MCF 10A (cell line): ENCODE results near the gene HDGFL3. TPM values are rescaled to one million over a fixed set of nuclear protein-coding genes. Genes with fewer than 3 reads are reported as not detected.

Source experiments
- BruUV-seq: library from RNA; stranded (reverse); fragments of 400-500 nt; replicated peaks from 2 replicates; lab custom pipeline; 2021; lab: Mats Ljungman, UMichigan
- CTCF ChIA-PET: fragments of 300-600 bp; sonication (Branson Sonifier 250); formaldehyde crosslinking; extraction: SDS; loops from one replicate; lab custom pipeline; 2021; ENCODE audit warnings: antibody characterized with exemption, inconsistent platforms; lab: Yijun Ruan, JAX
- POLR2A ChIA-PET: fragments of 300-600, 350-650 bp; sonication (Branson Sonifier 250); formaldehyde crosslinking; extraction: SDS; loops from one replicate; lab custom pipeline; 2020; ENCODE audit warnings: antibody characterized with exemption, inconsistent platforms; lab: Yijun Ruan, JAX
- DNase-seq: peaks from one replicate; pipeline ENCODE4 v3.0.0-alpha.2; 2018; ENCODE audit not compliant: unreplicated experiment
- H3K27ac Mint-ChIP-seq: one replicate; pipeline ENCODE4 v1.8.0; 2022; ENCODE audit warnings: mild to moderate bottlenecking, low read depth, mixed read lengths; ENCODE audit not compliant: unreplicated experiment
- H3K27me3 Mint-ChIP-seq: one replicate; pipeline ENCODE4 v1.8.0; 2022; ENCODE audit warnings: mixed read lengths; ENCODE audit not compliant: insufficient read depth, unreplicated experiment
- H3K36me3 Mint-ChIP-seq: one replicate; pipeline ENCODE4 v1.8.0; 2022; ENCODE audit warnings: mild to moderate bottlenecking, moderate library complexity, mixed read lengths; ENCODE audit not compliant: insufficient read depth, unreplicated experiment
- H3K4me1 Mint-ChIP-seq: one replicate; pipeline ENCODE4 v1.8.0; 2022; ENCODE audit warnings: mixed read lengths; ENCODE audit not compliant: insufficient read depth, unreplicated experiment
- H3K4me3 Mint-ChIP-seq: one replicate; pipeline ENCODE4 v1.8.0; 2022; ENCODE audit warnings: mild to moderate bottlenecking, moderate library complexity, mixed read lengths; ENCODE audit not compliant: unreplicated experiment
- H3K9me3 Mint-ChIP-seq: one replicate; pipeline ENCODE4 v1.8.0; 2022; ENCODE audit warnings: mixed read lengths; ENCODE audit not compliant: unreplicated experiment
- CTCF ChIP-seq: fragments of 200-600 bp; IDR thresholded peaks from one replicate; pipeline ENCODE4 v1.8.0; 2022; ENCODE audit warnings: antibody characterized with exemption, mild to moderate bottlenecking; ENCODE audit not compliant: unreplicated experiment
- intact Hi-C: fragments of 100-400 bp; cut with micrococcal nuclease; formaldehyde crosslinking; loops from 2 replicates; pipeline ENCODE4 v1.14.1; 2022
- total RNA-seq: library from RNA; stranded (reverse); gene quantifications from 2 replicates; pipeline ENCODE4 v1.2.3, GENCODE V29; 2022

Gene HDGFL3
- total RNA-seq, 1 experiment from 2014 or later = 80.4 TPM

- CTCF ChIA-PET = no interaction called here
- H3K27me3 Mint-ChIP-seq = no peaks in the 10 kb centered on the region
- peaks cover 9% of the 10 kb centered on the region for H3K9me3 Mint-ChIP-seq
- no peaks in the 10 kb centered on the region for H3K36me3 Mint-ChIP-seq
- intact Hi-C loops = no loop called here
- no peaks in the 10 kb centered on the region for H3K4me1 Mint-ChIP-seq
- H3K27ac Mint-ChIP-seq = no peak overlapping the region
- no peak for DNase-seq
- TF ChIP-seq CTCF = no peak
- POLR2A ChIA-PET = interaction anchor here (0.6 kb wide), 1 partner anchor 88 kb away, joined by 3 read pairs; no protein-coding TSS in a partner anchor
- no peak overlapping the region for H3K4me3 Mint-ChIP-seq
- no TSS peak for BruUV-seq
Measured at GRCh38 chr15:83115410-83115809, 92.2 kb downstream of the HDGFL3 start.

DNA sequence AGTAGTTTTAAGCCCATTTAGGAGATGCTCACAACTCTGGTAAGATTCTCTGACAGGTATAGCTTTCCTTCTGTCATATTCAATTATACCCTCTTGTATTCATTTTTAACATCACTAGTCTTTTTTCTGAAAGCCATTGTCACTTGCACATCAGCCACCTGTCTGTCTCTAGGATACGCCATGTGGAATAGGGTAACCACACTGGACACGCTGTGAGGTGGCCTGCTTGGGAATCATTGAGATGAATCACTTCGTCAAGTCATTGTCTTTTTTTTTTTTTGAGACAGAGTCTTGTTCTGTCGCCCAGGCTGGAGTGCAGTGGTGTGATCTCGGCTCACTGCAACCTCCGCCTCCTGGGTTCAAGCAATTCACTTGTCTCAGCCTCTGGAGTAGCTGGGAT lies 92.8 kb downstream of the HDGFL3 start:
- BruUV-seq = no TSS peak
- intact Hi-C loops = no loop called here
- Mint-ChIP-seq H3K4me1 (no peaks in the 10 kb centered on the region), H3K9me3 (peaks cover 9% of the 10 kb centered on the region), H3K36me3 (no peaks in the 10 kb centered on the region), H3K27me3 (no peaks in the 10 kb centered on the region), H3K4me3 (no peak overlapping the region), H3K27ac (no peak overlapping the region)
- DNase-seq = no peak
- CTCF ChIA-PET = no interaction called here
- POLR2A ChIA-PET = interaction anchor here (0.6 kb wide), 1 partner anchor 88 kb away, joined by 3 read pairs; no protein-coding TSS in a partner anchor
- TF ChIP-seq CTCF = no peak

DNA sequence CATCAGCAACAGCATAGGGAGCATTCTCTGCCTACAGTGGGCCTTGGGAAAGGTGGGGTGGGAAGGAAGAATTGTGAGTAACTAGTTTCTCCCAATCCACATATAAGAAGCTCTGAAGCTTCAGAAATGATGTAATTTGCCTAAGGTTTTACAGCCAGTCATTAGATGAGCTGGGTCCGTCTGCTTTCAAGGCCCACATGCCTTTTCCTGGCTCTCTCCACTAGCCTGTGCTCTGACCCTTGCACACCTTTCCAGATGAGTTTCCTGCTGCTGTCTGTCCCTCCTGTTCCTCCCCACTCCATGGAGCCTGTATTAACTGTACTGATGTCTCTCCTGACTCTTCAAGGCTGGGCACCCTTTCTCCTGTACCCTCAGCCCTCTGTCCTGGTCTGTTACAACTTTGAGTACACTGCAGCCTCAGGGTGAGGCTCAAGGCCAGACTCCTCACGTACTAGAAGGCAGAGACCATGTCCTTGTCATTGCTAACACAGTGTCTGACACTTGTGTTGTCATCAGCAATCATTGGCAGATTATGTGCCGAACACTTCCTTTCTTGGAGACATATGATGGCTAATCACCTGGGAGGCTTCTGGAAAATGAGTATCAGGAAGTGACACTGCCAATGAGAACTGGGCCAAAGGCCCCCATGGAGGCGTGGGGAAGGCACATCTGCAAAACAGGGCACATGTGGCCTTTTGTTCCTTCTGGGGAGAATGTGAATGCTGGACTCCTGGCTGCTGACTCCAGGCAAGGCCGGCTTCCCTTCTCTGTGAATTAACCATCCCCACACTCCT lies 93.5 kb downstream of the HDGFL3 start:
- H3K27me3 Mint-ChIP-seq = no peaks in the 10 kb centered on the region
- no peak for DNase-seq
- no peaks in the 10 kb centered on the region for H3K4me1 Mint-ChIP-seq
- intact Hi-C loops = no loop called here
- CTCF ChIA-PET = no interaction called here
- POLR2A ChIA-PET = no interaction called here
- H3K9me3 Mint-ChIP-seq = peaks cover 9% of the 10 kb centered on the region
- no peak for TF ChIP-seq CTCF
- H3K36me3 Mint-ChIP-seq = no peaks in the 10 kb centered on the region
- no peak overlapping the region for H3K27ac Mint-ChIP-seq
- BruUV-seq = no TSS peak
- no peak overlapping the region for H3K4me3 Mint-ChIP-seq

DNA sequence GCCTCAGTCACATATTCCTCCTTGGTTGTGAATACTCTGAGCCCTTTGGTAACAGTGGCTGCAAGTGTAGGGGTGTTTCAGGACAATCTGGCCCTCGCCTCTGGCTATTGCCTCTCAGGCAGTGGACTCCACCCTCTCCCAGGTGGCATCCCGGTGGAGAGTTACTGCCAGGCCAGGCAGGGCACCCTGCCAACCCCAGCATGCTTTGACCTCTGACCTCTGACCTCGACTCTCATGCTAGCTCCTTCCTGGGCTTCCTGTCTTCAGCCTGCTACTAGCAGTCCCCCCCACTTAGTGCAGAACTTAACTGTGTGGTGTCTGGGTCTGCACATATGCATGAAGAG lies 94.7 kb downstream of the HDGFL3 start:
- ChIA-PET CTCF (no interaction called here), POLR2A (interaction anchor here (0.6 kb wide), 1 partner anchor 363 kb away, joined by 4 read pairs; no protein-coding TSS in a partner anchor)
- no TSS peak for BruUV-seq
- Mint-ChIP-seq H3K27me3 (no peaks in the 10 kb centered on the region), H3K36me3 (no peaks in the 10 kb centered on the region), H3K4me3 (no peak overlapping the region), H3K27ac (no peak overlapping the region), H3K9me3 (peaks cover 9% of the 10 kb centered on the region), H3K4me1 (no peaks in the 10 kb centered on the region)
- TF ChIP-seq CTCF = no peak
- intact Hi-C loops = no loop called here
- no peak for DNase-seq
